HepG2 (cell line): ENCODE measurements around the gene GPATCH2. TPM values are rescaled to one million over a fixed set of nuclear protein-coding genes. Genes with fewer than 3 reads are reported as not detected.
A peak's percentile ranks its signal among the peaks of the same experiment; 100 is the strongest.

ENCODE experiments used
- ATAC-seq: fragments of 200-7000 bp; cut with Tn5 transposase; 3 replicates; pipeline ENCODE4 v1.9.1; 2020; ENCODE audit warnings: mild to moderate bottlenecking, moderate library complexity
- BruUV-seq: library from RNA; stranded (reverse); fragments of 400-500 nt; replicated peaks from 2 replicates; lab custom pipeline; 2021; lab: Mats Ljungman, UMichigan
- CTCF ChIA-PET: fragments of 300-600 bp; formaldehyde crosslinking; extraction: SDS; loops from one replicate; lab custom pipeline; 2021; ENCODE audit warnings: low total read pairs, inconsistent platforms, low intra/inter-chr PET ratio; lab: Yijun Ruan, JAX
- POLR2A ChIA-PET: fragments of 350-600 bp; sonication (Branson Sonifier 250); formaldehyde crosslinking; loops from one replicate; lab custom pipeline; 2020; ENCODE audit warnings: antibody characterized with exemption, inconsistent platforms; lab: Yijun Ruan, JAX
- DNase-seq: peaks from one replicate; pipeline ENCODE4 v3.0.0-alpha.2; 2015; ENCODE audit warnings: low spot score
- FAIRE-seq: peaks from 3 replicates; lab custom pipeline; 2011; peaks lifted over from hg19 to GRCh38; lab: Jason Lieb, UNC
- H2AFZ ChIP-seq: one replicate; pipeline ENCODE4 v1.6.1; 2011; ENCODE audit warnings: low read length, inconsistent platforms
- H3K27ac ChIP-seq: fragments of 300-600 bp; 3 replicates; pipeline ENCODE4 v1.8.0; 2011; ENCODE audit warnings: mixed run types, mild to moderate bottlenecking, mixed read lengths, low read length, inconsistent platforms; ENCODE audit not compliant: insufficient read depth; ENCODE audit errors: extremely low read length
- H3K27me3 ChIP-seq, 2 experiments: fragments of 200-600 bp in 1 of 2; 2 replicates in 1 of 2; 3 replicates in 1 of 2; pipeline versions ENCODE4 v1.6.0 to v1.8.0; 2011; ENCODE audit warnings: low read length in 2 of 2, mild to moderate bottlenecking in 2 of 2, moderate library complexity in 2 of 2, inconsistent platforms in 1 of 2; ENCODE audit not compliant: insufficient read depth in 2 of 2, control insufficient read depth in 1 of 2
- H3K36me3 ChIP-seq, 2 experiments: fragments of 200-600 bp in 1 of 2; replicated peaks in 1 of 2; 2 replicates in 1 of 2; 3 replicates in 1 of 2; pipeline versions ENCODE4 v1.5.1 to v1.8.0; 2011; ENCODE audit warnings: low read length in 2 of 2, inconsistent platforms in 1 of 2; ENCODE audit not compliant: insufficient read depth in 2 of 2, control insufficient read depth in 1 of 2
- H3K4me1 ChIP-seq: 2 replicates; pipeline ENCODE4 v1.5.1; 2012; ENCODE audit warnings: low read length, inconsistent platforms; ENCODE audit not compliant: insufficient read depth
- H3K4me2 ChIP-seq: 2 replicates; pipeline ENCODE4 v1.6.0; 2011; ENCODE audit warnings: low read depth, low read length, inconsistent platforms
- H3K4me3 ChIP-seq, 3 experiments: fragments of 200-600 bp in 1 of 3; sonication (generic), shearing (Covaris generic) in 1 of 3; replicated peaks in 1 of 3; 2 replicates each; pipeline ENCODE4 v1.5.1; 2011 to 2016; ENCODE audit warnings: low read length in 3 of 3, inconsistent platforms in 2 of 3, low read depth in 2 of 3, mild to moderate bottlenecking in 2 of 3, control low read depth in 1 of 3, mixed read lengths in 1 of 3; ENCODE audit not compliant: insufficient read depth in 1 of 3
- H3K79me2 ChIP-seq: one replicate; pipeline ENCODE4 v1.6.1; 2011; ENCODE audit warnings: low read length, inconsistent platforms; ENCODE audit not compliant: insufficient read depth
- H3K9ac ChIP-seq: 2 replicates; pipeline ENCODE4 v1.6.0; 2011; ENCODE audit warnings: mild to moderate bottlenecking, low read depth, low read length, inconsistent platforms; ENCODE audit not compliant: insufficient read depth
- H3K9me3 ChIP-seq: 2 replicates; pipeline ENCODE4 v1.5.1; 2012; ENCODE audit warnings: mild to moderate bottlenecking, low read length
- H4K20me1 ChIP-seq: 2 replicates; pipeline ENCODE4 v1.6.0; 2011; ENCODE audit warnings: inconsistent platforms, mild to moderate bottlenecking, low read length, moderate library complexity; ENCODE audit not compliant: insufficient read depth
- HMG20A ChIP-seq: IDR thresholded peaks from 2 replicates; pipeline ENCODE4 v1.6.1; 2016; ENCODE audit warnings: borderline replicate concordance
- SNRNP70 ChIP-seq: fragments of 200-400 bp; formaldehyde crosslinking; IDR thresholded peaks from 2 replicates; pipeline ENCODE4 v1.6.1; 2017; ENCODE audit warnings: mild to moderate bottlenecking, low read depth, low read length, moderate library complexity
- WGBS: methylation state at CpG from one replicate; pipeline ENCODE4 v1.1.6; 2017; ENCODE audit warnings: low lambda C conversion rate; 5-methylcytosine and 5-hydroxymethylcytosine counted together
- in situ Hi-C: cut with HindIII; loops from 2 replicates; pipeline ENCODE4 v1.10.0; 2017; ENCODE audit warnings: low pct_unique_long_range_greater_than_20kb; ENCODE audit not compliant: extremely low pct_ligation_motif_present
- intact Hi-C: fragments of 100-400 bp; cut with micrococcal nuclease; formaldehyde crosslinking; loops from one replicate; pipeline ENCODE4 v1.10.0; 2022; ENCODE audit not compliant: unreplicated experiment
- polyA plus RNA-seq, 8 experiments: library from polyadenylated mRNA; depleted of rRNA in 3 of 8; stranded (reverse) in 7 of 8; unstranded in 1 of 8; fragments of >200 nt; fragmentation: Illumina TruSeq in 4 of 8; extraction: Trizol in 4 of 8; gene quantifications; 2 replicates each; pipeline versions ENCODE4 v1.2.1 to v1.2.3, GENCODE V29; 2011 to 2016; ENCODE audit warnings: low read depth in 4 of 8, missing spikeins in 1 of 8, mixed read lengths in 1 of 8; ENCODE audit not compliant: insufficient read depth in 1 of 8
- total RNA-seq, 5 experiments: library from RNA; depleted of rRNA; stranded (reverse); fragments of >200 nt; fragmentation: Illumina TruSeq; extraction: Trizol; gene quantifications; 2 replicates each; pipeline ENCODE4 v1.2.3, GENCODE V29; 2016; ENCODE audit warnings: low read depth in 1 of 5
- TF ChIP-seq, protein P1 (sequence below): fragments of 450-650 bp; IDR thresholded peaks from 2 replicates; pipeline ENCODE4 v1.6.1; 2016

Gene GPATCH2
- total and polyA plus RNA-seq, 2 of the 13 experiments (the other 11 are each of a cell fraction or from before 2014, with no cell fraction given), result 3.5 to 15.7 TPM

DNA sequence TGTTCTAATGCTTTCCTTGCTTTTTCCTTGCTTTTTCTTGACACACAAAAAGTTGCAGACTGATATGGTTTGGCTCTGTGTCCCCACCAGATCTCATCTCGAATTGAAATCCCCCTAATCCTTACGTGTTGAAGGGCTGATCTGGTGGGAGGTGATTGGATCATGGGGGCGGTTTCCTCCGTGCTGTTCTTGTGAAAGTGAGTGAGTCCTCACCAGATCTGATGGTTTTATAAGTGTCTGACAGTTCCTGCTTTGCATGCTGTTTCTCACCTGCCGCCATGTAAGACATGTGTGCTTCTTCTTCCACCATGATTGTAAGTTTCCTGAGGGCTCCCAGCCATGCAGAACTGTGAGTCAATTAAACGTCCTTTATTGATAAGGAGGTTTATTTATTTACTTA is 11.6 kb upstream of the GPATCH2 start:
- H3K9ac ChIP-seq, result no peak overlapping the region
- no peak overlapping the region for H3K4me3 ChIP-seq
- H3K9me3 ChIP-seq, result no peaks in the 10 kb centered on the region
- ATAC-seq (no peak), FAIRE-seq (no peak), DNase-seq (no peak)
- no peak overlapping the region for H3K27ac ChIP-seq
- no peak for TF ChIP-seq HMG20A (CRISPR knock-in tag)
- TF ChIP-seq, protein P1, sequence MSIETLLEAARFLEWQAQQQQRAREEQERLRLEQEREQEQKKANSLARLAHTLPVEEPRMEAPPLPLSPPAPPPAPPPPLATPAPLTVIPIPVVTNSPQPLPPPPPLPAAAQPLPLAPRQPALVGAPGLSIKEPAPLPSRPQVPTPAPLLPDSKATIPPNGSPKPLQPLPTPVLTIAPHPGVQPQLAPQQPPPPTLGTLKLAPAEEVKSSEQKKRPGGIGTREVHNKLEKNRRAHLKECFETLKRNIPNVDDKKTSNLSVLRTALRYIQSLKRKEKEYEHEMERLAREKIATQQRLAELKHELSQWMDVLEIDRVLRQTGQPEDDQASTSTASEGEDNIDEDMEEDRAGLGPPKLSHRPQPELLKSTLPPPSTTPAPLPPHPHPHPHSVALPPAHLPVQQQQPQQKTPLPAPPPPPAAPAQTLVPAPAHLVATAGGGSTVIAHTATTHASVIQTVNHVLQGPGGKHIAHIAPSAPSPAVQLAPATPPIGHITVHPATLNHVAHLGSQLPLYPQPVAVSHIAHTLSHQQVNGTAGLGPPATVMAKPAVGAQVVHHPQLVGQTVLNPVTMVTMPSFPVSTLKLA, result 0 out of 2 replicates have a peak, but pooled peaks have one; percentile 18
- WGBS, result 19% methylated on average over 6 of the region's 6 CpGs
- in situ Hi-C loops, result no loop called here
- no peaks in the 10 kb centered on the region for H3K36me3 ChIP-seq
- no peaks in the 10 kb centered on the region for H3K79me2 ChIP-seq
- CTCF ChIA-PET, result no interaction called here
- H3K27me3 ChIP-seq, result no peaks in the 10 kb centered on the region
- BruUV-seq, result no TSS peak
- no peak overlapping the region for H2AFZ ChIP-seq
- no peaks in the 10 kb centered on the region for H3K4me1 ChIP-seq
- no peaks in the 10 kb centered on the region for H4K20me1 ChIP-seq
- POLR2A ChIA-PET, result no interaction called here
- H3K4me2 ChIP-seq, result no peak overlapping the region
- intact Hi-C loops, result no loop called here

- H2AFZ ChIP-seq, result no peak overlapping the region
- WGBS, result 93% methylated on average over 3 of the region's 3 CpGs
- FAIRE-seq (no peak), DNase-seq (no peak), ATAC-seq (no peak)
- H3K4me3 ChIP-seq, result no peak overlapping the region
- peaks cover 33% of the 10 kb centered on the region for H3K4me1 ChIP-seq
- in situ Hi-C loops, result no loop called here
- TF ChIP-seq SNRNP70, result no peak
- no peak overlapping the region for H3K4me2 ChIP-seq
- H3K27me3 ChIP-seq, result no peaks in the 10 kb centered on the region
- H3K9ac ChIP-seq, result no peak overlapping the region
- CTCF ChIA-PET, result no interaction called here
- peaks cover 41% of the 10 kb centered on the region for H3K79me2 ChIP-seq
- H4K20me1 ChIP-seq, result no peaks in the 10 kb centered on the region
- BruUV-seq, result no TSS peak
- no peak overlapping the region for H3K27ac ChIP-seq
- POLR2A ChIA-PET, result no interaction called here
- H3K9me3 ChIP-seq, result no peaks in the 10 kb centered on the region
- no peaks in the 10 kb centered on the region; a peak in 1 of 5 replicates for H3K36me3 ChIP-seq
- intact Hi-C loops, result loop anchor here (5.0 kb wide), 1 partner anchor 35 kb away; no protein-coding TSS in a partner anchor
These were observed 3.5 kb downstream of the GPATCH2 start for GRCh38 chr1:217627431-217627830.
